PFSK-1 (cell line): Measurements from ENCODE around the gene DAPK1.

Experiments
- FOXP2 ChIP-seq: optimal IDR thresholded peaks from 2 replicates; pipeline ENCODE3; 2011; ENCODE audit warnings: borderline replicate concordance, control low read depth, inconsistent platforms; ENCODE audit not compliant: insufficient read depth; ENCODE audit errors: extremely low read length, extremely low read depth
- POLR2AphosphoS5 ChIP-seq: IDR thresholded peaks from 2 replicates; pipeline ENCODE4 v1.6.1; 2012; ENCODE audit warnings: low read depth, mild to moderate bottlenecking, control low read depth, low read length, moderate library complexity
- SIN3A ChIP-seq: IDR thresholded peaks from 2 replicates; pipeline ENCODE4 v1.6.1; 2012; ENCODE audit warnings: mild to moderate bottlenecking, low read length, moderate library complexity, borderline replicate concordance; ENCODE audit not compliant: insufficient read depth
- TAF1 ChIP-seq: IDR thresholded peaks from 2 replicates; pipeline ENCODE4 v1.6.1; 2012; ENCODE audit warnings: low read length, control low read depth, borderline replicate concordance; ENCODE audit not compliant: insufficient read depth
- TF ChIP-seq, protein P1 (sequence below), 2 experiments: IDR thresholded peaks; 2 replicates each; pipeline versions ENCODE4 v1.6.1 to v1.8.0; 2011 to 2012; ENCODE audit warnings: low read depth in 2 of 2, low read length in 2 of 2, control low read depth in 1 of 2, inconsistent platforms in 1 of 2, mild to moderate bottlenecking in 1 of 2, moderate library complexity in 1 of 2; ENCODE audit not compliant: insufficient read depth in 1 of 2

The DAPK1 gene

DNA sequence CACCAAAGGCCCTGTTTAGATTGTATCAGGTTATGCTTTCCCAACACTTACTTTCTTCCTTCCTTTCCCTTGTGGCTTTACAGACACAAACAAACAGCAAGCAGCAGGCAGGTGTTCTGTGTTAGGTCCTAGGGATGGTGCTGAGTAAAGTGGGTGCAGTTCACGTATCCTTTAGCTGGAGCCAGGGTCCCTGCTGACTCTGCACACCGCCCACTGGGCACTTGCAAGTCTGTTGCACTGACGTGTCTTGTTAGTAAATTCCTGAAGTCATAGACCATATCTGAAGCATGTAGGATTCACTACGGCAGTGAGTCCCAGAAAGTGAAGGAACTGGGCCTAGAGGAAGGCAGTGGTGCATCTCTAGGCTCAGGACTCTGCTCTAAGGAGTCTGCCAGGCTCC, 96.5 kb downstream of the DAPK1 start:
- TF ChIP-seq FOXP2 (no peak), POLR2AphosphoS5 (no peak), SIN3A (no peak)

DNA sequence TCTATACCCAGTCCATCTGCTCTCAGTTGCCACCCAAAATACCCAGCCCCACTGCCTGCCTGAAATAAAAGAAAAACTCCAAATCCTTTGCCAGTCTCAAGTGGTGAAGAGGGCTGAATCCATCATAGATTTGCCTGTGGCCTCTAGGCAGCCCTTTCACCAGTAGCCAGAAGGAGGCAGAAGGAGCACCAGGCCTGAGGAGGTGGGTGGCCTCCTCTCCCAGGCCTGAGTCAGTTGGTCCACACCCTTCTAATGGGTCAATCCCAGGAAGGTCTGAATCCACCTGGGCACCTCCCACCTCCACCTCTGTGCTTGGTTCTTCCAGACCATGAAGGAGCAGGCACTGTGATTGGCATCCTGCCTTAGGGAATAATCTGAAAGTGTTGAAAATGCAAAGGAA, 97.0 kb downstream of the DAPK1 start:
- TF ChIP-seq POLR2AphosphoS5 (no peak), FOXP2 (no peak), TAF1 (no peak), SIN3A (no peak)
- TF ChIP-seq, protein P1, sequence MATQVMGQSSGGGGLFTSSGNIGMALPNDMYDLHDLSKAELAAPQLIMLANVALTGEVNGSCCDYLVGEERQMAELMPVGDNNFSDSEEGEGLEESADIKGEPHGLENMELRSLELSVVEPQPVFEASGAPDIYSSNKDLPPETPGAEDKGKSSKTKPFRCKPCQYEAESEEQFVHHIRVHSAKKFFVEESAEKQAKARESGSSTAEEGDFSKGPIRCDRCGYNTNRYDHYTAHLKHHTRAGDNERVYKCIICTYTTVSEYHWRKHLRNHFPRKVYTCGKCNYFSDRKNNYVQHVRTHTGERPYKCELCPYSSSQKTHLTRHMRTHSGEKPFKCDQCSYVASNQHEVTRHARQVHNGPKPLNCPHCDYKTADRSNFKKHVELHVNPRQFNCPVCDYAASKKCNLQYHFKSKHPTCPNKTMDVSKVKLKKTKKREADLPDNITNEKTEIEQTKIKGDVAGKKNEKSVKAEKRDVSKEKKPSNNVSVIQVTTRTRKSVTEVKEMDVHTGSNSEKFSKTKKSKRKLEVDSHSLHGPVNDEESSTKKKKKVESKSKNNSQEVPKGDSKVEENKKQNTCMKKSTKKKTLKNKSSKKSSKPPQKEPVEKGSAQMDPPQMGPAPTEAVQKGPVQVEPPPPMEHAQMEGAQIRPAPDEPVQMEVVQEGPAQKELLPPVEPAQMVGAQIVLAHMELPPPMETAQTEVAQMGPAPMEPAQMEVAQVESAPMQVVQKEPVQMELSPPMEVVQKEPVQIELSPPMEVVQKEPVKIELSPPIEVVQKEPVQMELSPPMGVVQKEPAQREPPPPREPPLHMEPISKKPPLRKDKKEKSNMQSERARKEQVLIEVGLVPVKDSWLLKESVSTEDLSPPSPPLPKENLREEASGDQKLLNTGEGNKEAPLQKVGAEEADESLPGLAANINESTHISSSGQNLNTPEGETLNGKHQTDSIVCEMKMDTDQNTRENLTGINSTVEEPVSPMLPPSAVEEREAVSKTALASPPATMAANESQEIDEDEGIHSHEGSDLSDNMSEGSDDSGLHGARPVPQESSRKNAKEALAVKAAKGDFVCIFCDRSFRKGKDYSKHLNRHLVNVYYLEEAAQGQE (IDR thresholded peaks at IDR 0.05; ENCODE audit: insufficient read depth in 1 of 2, low read depth in 2 of 2, low read length in 2 of 2), result no peak

DNA sequence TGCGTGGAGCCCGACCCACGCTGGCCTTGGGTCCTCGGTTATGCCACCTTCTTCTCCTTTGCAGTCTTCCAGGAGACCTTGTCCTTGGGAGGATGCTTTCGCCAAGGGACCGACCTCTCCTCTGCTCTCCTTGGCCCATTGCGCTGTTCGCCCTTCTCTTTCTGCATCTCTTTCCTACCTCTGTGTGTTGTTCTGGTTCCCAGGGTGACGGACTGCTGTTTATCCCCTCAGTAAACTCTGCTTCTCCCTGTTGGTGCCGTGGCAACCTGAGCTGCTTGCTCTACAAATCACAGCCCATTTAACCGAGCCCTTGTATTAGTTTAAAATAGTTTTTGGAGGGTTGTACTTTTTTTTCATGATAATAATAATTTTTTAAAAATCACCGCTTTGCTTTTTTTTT, 97.9 kb downstream of the DAPK1 start:
- TF ChIP-seq POLR2AphosphoS5, result no peak
- TF ChIP-seq TAF1, result no peak
- no peak for TF ChIP-seq SIN3A
- TF ChIP-seq FOXP2, result no peak
- TF ChIP-seq, protein P1 (IDR thresholded peaks at IDR 0.05; ENCODE audit: insufficient read depth in 1 of 2, low read depth in 2 of 2, low read length in 2 of 2), result no peak

DNA sequence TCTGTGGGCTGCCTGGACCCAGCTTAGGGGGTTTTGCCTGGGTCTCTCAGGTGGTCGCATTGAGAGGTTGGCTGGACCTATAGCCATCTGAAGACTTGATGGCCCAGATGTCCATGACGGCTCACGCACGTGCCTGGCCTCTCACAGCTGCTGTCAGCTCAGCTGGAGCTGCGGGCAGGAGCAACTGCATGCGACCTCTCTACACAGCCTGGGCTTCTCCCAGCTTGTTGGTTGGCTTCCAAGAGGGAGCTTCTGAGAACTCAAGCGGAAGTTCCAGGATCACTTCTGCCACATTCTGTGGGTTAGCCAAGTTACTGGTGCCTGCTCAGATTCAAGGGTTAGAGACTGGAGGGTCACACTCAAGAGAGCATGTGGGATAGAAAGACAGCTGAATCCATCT, 99.2 kb downstream of the DAPK1 start:
- TF ChIP-seq, protein P1 (IDR thresholded peaks at IDR 0.05; ENCODE audit: insufficient read depth in 1 of 2, low read depth in 2 of 2, low read length in 2 of 2), result no peak
- TF ChIP-seq TAF1, result no peak
- TF ChIP-seq FOXP2, result no peak
- no peak for TF ChIP-seq POLR2AphosphoS5
- no peak for TF ChIP-seq SIN3A

DNA sequence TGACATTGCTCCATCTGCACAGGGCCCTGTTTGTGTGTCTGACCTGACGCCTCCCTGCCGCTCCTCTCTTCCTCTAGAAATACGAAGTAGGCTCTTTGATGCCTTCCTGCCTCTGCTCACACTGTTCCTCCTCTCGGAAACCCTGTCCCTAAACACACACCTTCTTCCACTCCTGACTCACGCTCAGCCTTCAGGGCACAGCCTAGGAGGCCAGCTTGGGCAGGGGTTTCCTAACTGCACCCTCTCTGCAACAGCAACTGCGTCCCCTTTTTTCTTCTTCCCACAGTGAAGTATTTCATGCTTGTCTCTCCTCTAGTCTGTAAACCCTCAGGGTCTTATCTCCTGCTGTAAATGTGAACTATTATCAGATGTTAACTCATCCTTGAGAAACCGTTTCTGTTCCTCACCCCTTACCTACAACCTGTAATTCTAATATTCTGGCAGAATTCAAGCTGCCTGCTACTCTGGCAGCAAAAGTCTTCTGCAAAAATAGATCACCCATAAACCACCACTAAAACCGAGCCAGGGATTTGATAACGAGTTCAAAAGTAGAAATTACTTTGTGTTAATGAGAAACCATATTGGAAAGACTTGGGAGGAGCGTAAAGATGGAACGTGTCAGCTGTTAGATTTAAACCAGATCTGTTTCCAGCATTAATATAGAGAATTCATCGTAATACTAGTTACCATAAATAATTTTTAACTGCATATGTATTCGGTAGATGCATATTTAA, 100.2 kb downstream of the DAPK1 start:
- TF ChIP-seq POLR2AphosphoS5 (no peak), SIN3A (no peak), TAF1 (no peak), FOXP2 (no peak)
- TF ChIP-seq, protein P1 (IDR thresholded peaks at IDR 0.05; ENCODE audit: insufficient read depth in 1 of 2, low read depth in 2 of 2, low read length in 2 of 2), result no peak
